Measurements from ENCODE around the gene EIF4E1B. TPM values are rescaled to one million over a fixed set of nuclear protein-coding genes. Genes with fewer than 3 reads are reported as not detected.

EIF4E1B gene, protein sequence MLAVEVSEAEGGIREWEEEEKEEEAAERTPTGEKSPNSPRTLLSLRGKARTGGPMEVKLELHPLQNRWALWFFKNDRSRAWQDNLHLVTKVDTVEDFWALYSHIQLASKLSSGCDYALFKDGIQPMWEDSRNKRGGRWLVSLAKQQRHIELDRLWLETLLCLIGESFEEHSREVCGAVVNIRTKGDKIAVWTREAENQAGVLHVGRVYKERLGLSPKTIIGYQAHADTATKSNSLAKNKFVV
- total RNA-seq = not detected in 2 replicates

DNA sequence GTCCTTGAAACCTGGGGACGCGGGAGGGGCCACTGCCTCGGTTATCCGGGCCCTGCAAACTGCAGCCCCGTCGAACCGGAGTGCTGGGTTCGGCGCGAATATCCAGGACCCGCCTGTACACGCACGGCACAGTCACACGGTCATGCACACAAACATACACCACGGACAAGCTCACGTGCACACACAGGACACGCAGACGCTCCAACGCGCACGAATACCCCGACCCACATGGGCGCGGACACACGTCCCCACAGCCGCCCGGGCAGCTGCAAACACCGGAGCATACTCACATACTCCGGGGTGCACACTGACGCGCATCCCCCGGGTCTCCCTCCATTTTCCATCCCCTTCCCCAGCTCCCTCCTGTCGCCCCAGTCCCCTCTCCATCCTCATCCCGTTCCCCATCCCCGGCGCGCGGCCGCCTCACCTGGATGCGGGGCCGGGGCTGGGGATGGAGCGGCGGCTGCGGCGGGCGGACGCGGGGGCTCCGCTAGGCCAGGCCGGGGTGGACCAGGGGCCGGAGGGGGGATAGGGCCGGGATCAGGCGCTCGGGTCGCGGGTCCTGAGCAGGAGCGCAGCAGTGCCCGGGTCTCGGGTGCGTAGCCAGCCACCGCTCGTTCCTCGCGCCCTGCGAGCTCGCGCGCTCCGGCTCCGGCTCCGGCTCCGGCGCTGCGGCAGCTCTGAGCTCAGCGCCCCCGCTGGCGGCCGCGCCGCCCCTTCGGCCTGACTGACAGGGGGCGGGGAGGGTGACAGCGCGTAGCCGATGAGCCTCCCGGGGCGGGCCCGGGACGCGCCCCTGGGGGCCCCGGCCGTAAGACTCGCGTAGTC, at the start of gene EIF4E1B, which contains the start of gene SNCB:
TSS of gene EIF4E1B (plus strand) at position 823 of the 828 bp plus-strand sequence. CDS start 12,113 bp downstream, outside the sequence.
TSS of gene SNCB (minus strand) at position 682 of the 828 bp plus-strand sequence. CDS start 880 bp downstream, outside the sequence.

DNA sequence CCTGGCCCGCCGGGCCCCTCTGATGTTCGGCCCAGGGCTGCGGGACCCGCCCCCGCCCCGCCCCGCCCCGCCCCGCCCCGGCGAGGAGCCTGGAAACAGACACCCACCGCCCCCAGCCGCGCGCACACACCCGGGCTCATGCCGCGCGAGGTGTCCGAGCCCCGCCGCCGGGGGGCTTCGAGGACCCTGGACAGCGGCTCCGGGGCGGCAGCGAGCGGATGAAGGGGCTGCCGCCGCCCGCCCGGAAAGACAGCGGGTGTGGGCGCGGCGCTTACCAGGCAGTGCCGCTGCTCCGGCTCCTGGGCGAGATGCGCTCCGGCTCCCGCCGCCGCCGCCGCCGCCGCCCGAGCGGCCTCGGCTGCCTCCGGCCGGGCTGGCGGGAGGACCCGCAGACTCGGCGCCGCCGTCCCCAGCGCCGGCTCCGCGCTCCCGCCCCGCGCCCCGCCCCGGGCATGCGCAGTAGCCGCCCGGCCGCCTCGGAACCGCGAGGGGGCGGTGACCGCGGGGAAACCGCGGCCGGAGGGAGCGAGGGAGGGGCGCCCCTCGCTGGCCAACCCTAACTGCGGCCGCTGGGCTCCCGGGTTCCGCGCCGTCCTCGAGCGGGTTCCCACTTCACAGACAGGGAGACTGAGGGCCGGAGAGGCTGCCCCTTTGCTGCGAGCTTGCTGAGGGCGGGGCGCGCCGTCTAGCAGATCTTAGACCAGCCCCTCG, 20.6 kb upstream of the EIF4E1B start, which contains the start of gene GPRIN1:
TSS of gene GPRIN1 (minus strand) at position 433 of the 711 bp plus-strand sequence. CDS start 10,322 bp downstream, outside the sequence.

DNA sequence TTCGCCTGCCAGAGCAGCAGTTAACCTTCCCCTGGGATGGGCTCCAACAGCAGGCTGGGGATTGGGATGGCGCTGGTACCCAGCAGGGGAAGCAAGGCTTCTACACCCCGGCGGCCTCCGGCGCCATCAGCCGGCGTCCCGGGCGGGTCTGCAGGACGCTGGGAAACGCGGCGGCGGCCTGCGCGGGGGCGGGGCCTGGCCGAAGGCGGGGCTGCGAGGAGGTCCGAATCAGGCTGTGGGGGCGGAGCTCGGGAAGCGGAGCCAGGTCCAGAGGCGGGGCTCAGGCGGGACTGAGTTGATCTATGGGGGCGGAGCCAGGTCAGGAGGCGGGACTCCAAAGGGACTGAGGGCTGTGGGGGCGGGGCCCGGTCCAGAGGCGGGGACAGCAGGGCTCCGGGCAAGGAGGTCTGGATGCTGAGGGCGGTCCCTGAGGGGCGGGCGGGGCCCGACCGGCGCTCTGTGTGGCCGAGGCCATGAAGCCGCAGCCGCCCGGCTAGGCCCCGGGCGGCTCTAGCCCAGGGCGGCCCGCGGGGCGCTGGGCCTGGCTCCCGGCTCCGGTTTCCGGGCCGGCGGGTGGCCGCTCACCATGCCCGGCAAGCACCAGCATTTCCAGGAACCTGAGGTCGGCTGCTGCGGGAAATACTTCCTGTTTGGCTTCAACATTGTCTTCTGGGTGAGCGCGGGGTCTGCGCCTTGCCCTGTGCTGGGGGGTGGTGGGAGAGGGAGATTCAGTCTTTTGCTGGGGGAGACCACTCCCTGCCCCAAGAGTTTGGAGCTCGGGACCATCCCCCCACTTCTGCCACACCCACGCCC, 16.8 kb downstream of the EIF4E1B start, which contains the start of gene TSPAN17:
TSS of gene TSPAN17 (plus strand) at position 455 of the 813 bp plus-strand sequence. CDS start at position 587, 132 bp downstream.

Other genes with a start within 250 kb of the EIF4E1B start
- 15.9 and 19.8 TPM in 2 replicates for gene NOP16, start 242.1 kb upstream of the EIF4E1B start, total RNA-seq
- gene HIGD2A, start 241.9 kb upstream of the EIF4E1B start, total RNA-seq = 20.6 and 27.6 TPM in 2 replicates
- gene CLTB, start 214.1 kb upstream of the EIF4E1B start, total RNA-seq = 88.4 and 171 TPM in 2 replicates
- 24.3 and 66.0 TPM in 2 replicates for gene FAF2, start 182.3 kb upstream of the EIF4E1B start, total RNA-seq
- 1.6 and 8.5 TPM in 2 replicates for gene RNF44, start 93.3 kb upstream of the EIF4E1B start, total RNA-seq
- under 0.01 TPM in 1 of 2 replicates, not detected in the other for gene CDHR2, start 81.3 kb upstream of the EIF4E1B start, total RNA-seq
- gene GPRIN1, start 20.5 kb upstream of the EIF4E1B start, total RNA-seq = 2.9 and 6.0 TPM in 2 replicates
- 0.16 and 1.1 TPM in 2 replicates for gene SNCB, start 141 bp upstream of the EIF4E1B start, total RNA-seq
- gene TSPAN17, start 16.8 kb downstream of the EIF4E1B start, total RNA-seq = 39.7 and 55.1 TPM in 2 replicates
- gene UNC5A, start 179.9 kb downstream of the EIF4E1B start, total RNA-seq = 0.97 and 3.3 TPM in 2 replicates